ENCODE measurements around the gene NCR2. TPM values are rescaled to one million over a fixed set of nuclear protein-coding genes. Genes with fewer than 3 reads are reported as not detected.

NCR2 gene
- total RNA-seq, 1 experiment from 2014 or later, result not detected

- DNase-seq, result peak; percentile 73
- Histone ChIP-seq H4K5ac (ENCODE audit: insufficient read length, low read depth, low read length) (no peak overlapping the region), H3K79me2 (ENCODE audit: insufficient read depth, low read length) (no peaks in the 10 kb centered on the region), H2AK5ac (ENCODE audit: insufficient read length, low read length) (no peak overlapping the region), H3K4me2 (ENCODE audit: insufficient read depth, insufficient read length, low read length) (peak overlapping the region; percentile 63), H3K23me2 (ENCODE audit: insufficient read length, low read depth, low read length, poor library complexity, severe bottlenecking) (peaks cover 24% of the 10 kb centered on the region), H3T11ph (ENCODE audit: low read length) (no peak overlapping the region), H2BK5ac (ENCODE audit: insufficient read length, low read length) (no peak overlapping the region), H3K9ac (ENCODE audit: extremely low read depth, insufficient read length, low read length) (no peak overlapping the region), H2AFZ (ENCODE audit: low read length) (no peak overlapping the region), H3K27me3 (ENCODE audit: insufficient read depth, low read length) (peaks cover 71% of the 10 kb centered on the region), H3K23ac (ENCODE audit: insufficient read length, low read depth, low read length) (no peak overlapping the region), H2BK12ac (ENCODE audit: insufficient read length, low read depth, low read length) (no peak overlapping the region), H2BK120ac (ENCODE audit: low read depth, low read length, poor library complexity, severe bottlenecking) (no peak overlapping the region), H3K56ac (ENCODE audit: insufficient read length, low read depth, low read length) (no peak overlapping the region), H3K79me1 (ENCODE audit: insufficient read depth, low read depth, low read length, poor library complexity, severe bottlenecking) (no peaks in the 10 kb centered on the region), H4K8ac (replicated peaks; ENCODE audit: insufficient read length, low read depth, low read length) (no peak overlapping the region), H2BK20ac (ENCODE audit: low read depth, low read length, poor library complexity, severe bottlenecking) (no peak overlapping the region), H4K20me1 (ENCODE audit: control insufficient read depth, insufficient read depth, insufficient read length) (peaks cover 3% of the 10 kb centered on the region), H3K18ac (ENCODE audit: insufficient read length, low read depth, low read length) (no peak overlapping the region), H3K27ac (ENCODE audit: insufficient read length, low read depth, low read length) (no peak overlapping the region), H2BK15ac (ENCODE audit: low read depth, low read length) (no peak overlapping the region), H3K4me1 (ENCODE audit: insufficient read depth, low read length) (peaks cover 4% of the 10 kb centered on the region; the same call in 1 of the 2 replicates), H3K14ac (ENCODE audit: insufficient read depth, low read length) (no peak overlapping the region), H3K4ac (ENCODE audit: low read depth, low read length) (no peak overlapping the region), H3K9me3 (ENCODE audit: control insufficient read depth, low read depth, low read length) (no peaks in the 10 kb centered on the region), H4K91ac (ENCODE audit: insufficient read length, low read depth, low read length) (no peak overlapping the region)
- Mint-ChIP-seq H3K27me3 (ENCODE audit: low read depth) (peaks cover 98% of the 10 kb centered on the region), H3K4me3 (peak overlapping the region; percentile 49 to 83), H3K4me1 (peaks cover 40 to 65% of the 10 kb centered on the region in 2 experiments), H3K36me3 (ENCODE audit: insufficient read depth in 1 of 3, low read depth in 3 of 3) (no peaks in the 10 kb centered on the region; a peak in 1 of 7 replicates), H3K9me3 (peaks cover 0 to 3% of the 10 kb centered on the region in 2 experiments; a peak in 2 of 5 replicates), H3K27ac (no peak overlapping the region; a peak in 1 of 7 replicates)
- TF ChIP-seq, protein P1, sequence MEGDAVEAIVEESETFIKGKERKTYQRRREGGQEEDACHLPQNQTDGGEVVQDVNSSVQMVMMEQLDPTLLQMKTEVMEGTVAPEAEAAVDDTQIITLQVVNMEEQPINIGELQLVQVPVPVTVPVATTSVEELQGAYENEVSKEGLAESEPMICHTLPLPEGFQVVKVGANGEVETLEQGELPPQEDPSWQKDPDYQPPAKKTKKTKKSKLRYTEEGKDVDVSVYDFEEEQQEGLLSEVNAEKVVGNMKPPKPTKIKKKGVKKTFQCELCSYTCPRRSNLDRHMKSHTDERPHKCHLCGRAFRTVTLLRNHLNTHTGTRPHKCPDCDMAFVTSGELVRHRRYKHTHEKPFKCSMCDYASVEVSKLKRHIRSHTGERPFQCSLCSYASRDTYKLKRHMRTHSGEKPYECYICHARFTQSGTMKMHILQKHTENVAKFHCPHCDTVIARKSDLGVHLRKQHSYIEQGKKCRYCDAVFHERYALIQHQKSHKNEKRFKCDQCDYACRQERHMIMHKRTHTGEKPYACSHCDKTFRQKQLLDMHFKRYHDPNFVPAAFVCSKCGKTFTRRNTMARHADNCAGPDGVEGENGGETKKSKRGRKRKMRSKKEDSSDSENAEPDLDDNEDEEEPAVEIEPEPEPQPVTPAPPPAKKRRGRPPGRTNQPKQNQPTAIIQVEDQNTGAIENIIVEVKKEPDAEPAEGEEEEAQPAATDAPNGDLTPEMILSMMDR (conservative IDR thresholded peaks at IDR 0.05), result peak; percentile 54
- WGBS (ENCODE audit: extremely low coverage, insufficient read length, low lambda C conversion rate), result no CpG with 5 or more reads among the region's 39 CpGs
These were observed 36.1 kb downstream of the NCR2 start for GRCh38 chr6:41371461-41371991.

Data from H9 (cell line).